ENCODE results near the gene FBXW10. TPM values are rescaled to one million over a fixed set of nuclear protein-coding genes. Genes with fewer than 3 reads are reported as not detected.
"Not testable (repeated sequence)": the region's sequence is repeated elsewhere in the genome, so short reads cannot be mapped to it uniquely, and the experiment has no call there.

The FBXW10 gene
- total and polyA plus RNA-seq, 2 experiments from 2014 or later: 0.12 to 0.31 TPM

DNA sequence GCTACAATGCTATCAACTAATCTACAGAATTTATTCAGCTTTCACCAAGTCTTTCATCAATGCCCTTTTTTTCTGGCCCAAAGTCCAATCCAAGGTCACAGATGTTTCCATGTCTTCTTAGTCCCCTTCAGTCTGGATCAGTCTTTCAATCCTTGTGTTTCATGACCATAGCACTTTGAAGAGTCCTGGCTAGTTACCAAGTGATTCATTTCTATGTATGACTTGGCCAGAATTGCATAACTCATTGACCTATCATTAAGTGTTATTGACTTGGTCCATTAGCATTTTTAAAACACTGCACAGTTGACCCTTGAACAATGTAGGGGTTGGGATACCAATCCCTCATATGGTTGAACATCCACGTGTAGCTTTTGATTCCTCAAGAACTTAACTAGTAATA, 11.4 kb upstream of the FBXW10 start:
- H3K27ac ChIP-seq; H3K4me3 ChIP-seq; H3K36me3 ChIP-seq; DNase-seq (ENCODE audit: low read depth in 1 of 2, low spot score in 1 of 2); H3K27me3 ChIP-seq; H3K9me3 ChIP-seq (ENCODE audit: low read depth); H3K4me1 ChIP-seq (ENCODE audit: low read depth): not testable (repeated sequence)

- not testable (repeated sequence) for H3K27ac ChIP-seq; H3K4me1 ChIP-seq (ENCODE audit: low read depth); H3K27me3 ChIP-seq; H3K9me3 ChIP-seq (ENCODE audit: low read depth); H3K36me3 ChIP-seq; H3K4me3 ChIP-seq
- DNase-seq (ENCODE audit: low read depth in 1 of 2, low spot score in 1 of 2): peak in 1 of 2 donors; percentile 26
These were observed 10.5 kb upstream of the FBXW10 start for GRCh38 chr17:18733350-18733749.

- not testable (repeated sequence) for H3K27me3 ChIP-seq
These were observed 4.0 kb upstream of the FBXW10 start for GRCh38 chr17:18739616-18740391.

DNA sequence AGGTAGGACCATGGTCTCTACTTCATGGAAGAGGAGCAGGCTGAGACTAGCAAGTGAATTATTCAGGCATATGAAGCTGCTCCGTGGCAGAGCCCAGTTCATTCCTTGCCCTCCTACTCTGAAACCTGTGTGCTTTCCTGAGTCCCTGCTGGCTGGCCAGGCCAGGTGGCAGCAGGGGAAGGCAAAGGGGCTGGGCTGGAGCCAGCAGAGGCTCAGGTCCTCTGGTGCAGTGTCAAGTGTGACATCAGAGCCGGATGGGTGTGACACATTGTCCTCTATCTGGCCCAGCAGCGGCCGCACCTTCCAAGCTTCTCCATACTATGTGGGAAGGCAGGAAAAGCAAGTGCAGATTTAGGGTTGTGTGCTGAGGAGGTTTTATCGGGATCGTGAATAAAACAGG, 2.6 kb upstream of the FBXW10 start:
- not testable (repeated sequence) for H3K36me3 ChIP-seq; H3K4me1 ChIP-seq (ENCODE audit: low read depth); H3K27ac ChIP-seq; DNase-seq (ENCODE audit: low read depth in 1 of 2, low spot score in 1 of 2); H3K9me3 ChIP-seq (ENCODE audit: low read depth); H3K4me3 ChIP-seq; H3K27me3 ChIP-seq

More at GRCh38 chr17:18739616-18740391, 4.0 kb upstream of the FBXW10 start:
- not testable (repeated sequence) for DNase-seq (ENCODE audit: low read depth in 1 of 2, low spot score in 1 of 2); H3K27ac ChIP-seq; H3K4me1 ChIP-seq (ENCODE audit: low read depth); H3K36me3 ChIP-seq; H3K9me3 ChIP-seq (ENCODE audit: low read depth); H3K4me3 ChIP-seq

DNA sequence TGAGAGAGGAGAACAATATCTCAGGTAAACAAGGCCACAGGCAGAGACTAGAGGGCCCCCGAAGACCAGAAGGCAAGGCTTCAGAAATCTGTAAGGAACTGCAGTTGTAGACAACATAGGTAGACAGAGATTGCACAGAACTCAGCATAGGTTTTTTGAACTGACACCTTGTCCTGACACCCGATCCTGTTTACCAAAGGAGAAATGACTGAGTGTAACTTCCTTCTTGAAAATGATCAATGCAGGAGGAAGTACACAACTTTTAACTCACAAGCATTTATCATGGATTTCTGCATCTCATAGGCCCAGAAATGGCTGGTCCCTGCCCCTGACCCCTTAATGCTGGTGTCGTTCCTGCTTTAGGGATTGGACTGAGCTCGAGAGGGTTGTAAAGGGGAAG, 872 bp downstream of the FBXW10 start:
- H3K27me3 ChIP-seq; H3K36me3 ChIP-seq; DNase-seq (ENCODE audit: low read depth in 1 of 2, low spot score in 1 of 2); H3K27ac ChIP-seq; H3K9me3 ChIP-seq (ENCODE audit: low read depth); H3K4me1 ChIP-seq (ENCODE audit: low read depth); H3K4me3 ChIP-seq: not testable (repeated sequence)

DNA sequence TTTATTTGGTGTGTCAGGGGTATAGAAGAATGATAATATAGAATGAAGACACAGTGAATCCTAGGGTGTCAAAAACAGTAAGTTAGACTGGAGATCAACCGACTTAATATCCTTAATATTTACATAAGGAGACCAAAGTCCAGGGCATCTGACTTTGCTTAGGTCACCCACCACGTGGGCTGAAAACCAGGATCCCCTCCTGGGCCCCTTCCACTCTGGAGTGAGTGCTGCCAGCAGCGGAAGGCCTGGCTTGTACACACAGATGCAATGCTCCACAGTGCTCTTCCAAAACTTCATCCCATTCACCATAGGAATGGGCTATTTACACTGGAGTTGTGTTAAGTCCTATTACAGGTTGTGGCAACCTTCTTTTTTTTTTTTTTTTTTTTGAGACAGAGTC, 2.7 kb downstream of the FBXW10 start:
- not testable (repeated sequence) for DNase-seq (ENCODE audit: low read depth in 1 of 2, low spot score in 1 of 2); H3K27ac ChIP-seq; H3K4me1 ChIP-seq (ENCODE audit: low read depth); H3K9me3 ChIP-seq (ENCODE audit: low read depth); H3K36me3 ChIP-seq; H3K4me3 ChIP-seq; H3K27me3 ChIP-seq

DNA sequence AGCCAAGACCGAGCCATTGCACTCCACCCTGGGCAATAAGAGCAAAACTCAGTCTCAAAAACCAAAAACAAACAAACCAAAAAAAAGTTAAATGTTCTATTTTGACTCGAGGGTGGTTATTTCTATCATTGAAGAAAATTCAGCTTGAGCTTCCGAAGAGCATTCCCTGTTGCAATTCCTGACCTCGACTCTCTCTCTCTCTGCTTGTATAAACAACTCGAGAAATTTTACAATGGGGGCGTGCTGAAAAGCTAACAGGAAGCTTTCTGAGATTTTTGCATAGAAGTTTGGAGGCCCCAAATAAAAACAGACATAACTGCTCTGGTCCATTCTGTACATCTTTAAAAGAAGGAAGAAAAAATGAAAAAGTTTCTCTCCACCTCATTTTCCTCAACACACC, 3.6 kb downstream of the FBXW10 start:
- DNase-seq (ENCODE audit: low read depth in 1 of 2, low spot score in 1 of 2); H3K9me3 ChIP-seq (ENCODE audit: low read depth); H3K4me1 ChIP-seq (ENCODE audit: low read depth); H3K36me3 ChIP-seq; H3K4me3 ChIP-seq; H3K27ac ChIP-seq; H3K27me3 ChIP-seq: not testable (repeated sequence)

DNA sequence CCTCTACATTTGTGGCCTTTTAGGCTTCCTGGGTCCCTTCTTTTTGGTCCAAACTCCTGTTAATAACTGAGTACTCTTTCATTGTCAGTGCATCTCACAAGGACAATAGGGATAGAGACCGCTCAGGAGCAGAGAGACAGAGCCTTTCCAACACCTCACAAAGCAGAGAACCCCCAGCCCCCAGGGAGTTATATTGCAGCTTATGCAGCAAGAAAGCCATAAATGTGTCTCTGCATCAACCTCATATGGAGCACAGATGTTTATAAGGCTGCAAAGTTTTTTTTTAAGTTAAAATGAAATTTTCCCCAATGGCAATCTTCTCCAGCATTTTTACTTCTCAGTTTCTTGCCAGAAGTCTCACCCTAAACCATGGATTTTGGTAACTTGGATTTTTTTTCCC, 6.4 kb downstream of the FBXW10 start:
- not testable (repeated sequence) for H3K4me3 ChIP-seq; H3K4me1 ChIP-seq (ENCODE audit: low read depth); H3K36me3 ChIP-seq; DNase-seq (ENCODE audit: low read depth in 1 of 2, low spot score in 1 of 2); H3K9me3 ChIP-seq (ENCODE audit: low read depth); H3K27me3 ChIP-seq; H3K27ac ChIP-seq

- H3K9me3 ChIP-seq (ENCODE audit: low read depth); H3K4me1 ChIP-seq (ENCODE audit: low read depth); H3K36me3 ChIP-seq; DNase-seq (ENCODE audit: low read depth in 1 of 2, low spot score in 1 of 2); H3K4me3 ChIP-seq; H3K27me3 ChIP-seq; H3K27ac ChIP-seq: not testable (repeated sequence)
These were observed 10.1 kb downstream of the FBXW10 start for GRCh38 chr17:18753829-18754409.

- not testable (repeated sequence) for H3K4me3 ChIP-seq; H3K9me3 ChIP-seq (ENCODE audit: low read depth); H3K36me3 ChIP-seq; H3K4me1 ChIP-seq (ENCODE audit: low read depth); DNase-seq (ENCODE audit: low read depth in 1 of 2, low spot score in 1 of 2); H3K27me3 ChIP-seq; H3K27ac ChIP-seq
These were observed 12.1 kb downstream of the FBXW10 start for GRCh38 chr17:18755969-18756368.

DNA sequence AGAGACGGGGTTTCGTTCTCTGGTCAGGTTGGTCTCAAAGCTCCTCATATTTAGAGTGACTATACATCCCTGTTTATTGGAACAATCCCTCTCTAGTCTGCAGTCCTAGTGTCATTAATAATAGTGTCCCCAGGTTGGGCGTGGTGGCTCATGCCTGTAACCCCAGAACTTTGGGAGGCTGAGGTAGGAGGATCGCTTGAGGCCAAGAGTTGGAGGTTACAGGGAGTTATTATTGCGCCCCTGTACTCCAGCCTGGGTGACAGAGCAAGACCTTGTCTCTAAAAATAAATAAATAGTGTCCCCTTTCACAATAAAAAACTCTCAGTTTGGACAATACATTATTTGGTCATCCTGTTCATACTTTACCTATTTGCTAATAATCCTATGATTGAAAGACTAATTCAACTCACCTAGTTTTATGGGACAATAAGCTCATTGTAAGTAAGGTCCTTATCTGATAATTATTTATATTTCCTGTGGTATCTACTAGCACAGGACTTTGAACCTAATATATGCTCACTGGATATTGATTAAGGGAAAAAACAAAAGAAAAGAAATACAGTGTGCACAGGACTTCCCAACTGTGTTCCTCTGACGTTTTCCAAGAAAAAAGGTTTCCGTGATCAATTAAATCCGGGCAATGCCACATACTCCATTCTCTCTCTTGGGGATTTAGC, 13.7 kb downstream of the FBXW10 start:
- not testable (repeated sequence) for H3K27me3 ChIP-seq; H3K4me3 ChIP-seq; H3K27ac ChIP-seq; H3K9me3 ChIP-seq (ENCODE audit: low read depth); H3K36me3 ChIP-seq; DNase-seq (ENCODE audit: low read depth in 1 of 2, low spot score in 1 of 2); H3K4me1 ChIP-seq (ENCODE audit: low read depth)

DNA sequence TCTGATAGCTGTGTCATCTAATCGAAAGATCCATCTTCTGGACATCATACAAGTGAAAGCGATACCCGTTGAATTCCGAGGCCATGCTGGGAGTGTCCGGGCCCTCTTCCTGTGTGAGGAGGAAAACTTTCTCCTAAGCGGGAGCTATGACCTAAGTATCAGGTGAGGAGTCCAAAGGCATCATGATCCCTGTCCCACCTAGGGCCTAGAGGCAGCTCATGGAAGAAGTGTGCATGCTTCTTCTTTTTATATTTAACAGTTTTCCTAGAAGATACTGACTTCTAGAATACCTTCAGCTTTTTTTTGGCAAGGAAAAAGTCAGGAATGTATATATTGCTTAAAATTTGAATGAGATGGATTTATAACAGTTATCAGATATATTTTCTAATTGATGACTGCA, 14.5 kb downstream of the FBXW10 start:
- DNase-seq (ENCODE audit: low read depth in 1 of 2, low spot score in 1 of 2); H3K4me1 ChIP-seq (ENCODE audit: low read depth); H3K27ac ChIP-seq; H3K27me3 ChIP-seq; H3K4me3 ChIP-seq; H3K9me3 ChIP-seq (ENCODE audit: low read depth); H3K36me3 ChIP-seq: not testable (repeated sequence)

DNA sequence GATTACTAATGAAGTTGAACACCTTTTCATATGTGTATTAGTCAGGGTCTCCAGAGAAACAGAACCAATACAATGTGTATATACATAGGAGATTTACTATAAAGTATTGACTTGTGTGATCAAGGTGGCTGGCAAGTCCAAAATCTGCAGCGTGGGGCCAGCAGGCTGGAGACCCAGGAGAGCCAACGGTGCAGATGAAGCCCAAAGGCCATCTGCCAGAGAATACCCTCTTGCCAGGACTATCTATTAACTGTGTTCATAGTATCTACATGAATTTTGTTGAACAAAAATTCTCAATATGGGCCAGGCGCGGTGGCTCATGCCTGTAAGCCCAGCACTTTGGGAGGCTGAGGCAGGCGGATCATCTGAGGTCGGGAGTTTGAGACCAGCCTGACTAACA, 16.4 kb downstream of the FBXW10 start:
- not testable (repeated sequence) for DNase-seq (ENCODE audit: low read depth in 1 of 2, low spot score in 1 of 2); H3K36me3 ChIP-seq; H3K4me1 ChIP-seq (ENCODE audit: low read depth); H3K27ac ChIP-seq; H3K4me3 ChIP-seq; H3K27me3 ChIP-seq; H3K9me3 ChIP-seq (ENCODE audit: low read depth)

GRCh38 chr17:18770572-18770971, 26.7 kb downstream of the FBXW10 start:
- H3K27me3 ChIP-seq; DNase-seq (ENCODE audit: low read depth in 1 of 2, low spot score in 1 of 2); H3K27ac ChIP-seq; H3K36me3 ChIP-seq; H3K9me3 ChIP-seq (ENCODE audit: low read depth); H3K4me3 ChIP-seq: not testable (repeated sequence)
- H3K4me1 ChIP-seq (ENCODE audit: low read depth): peaks cover 14% of the 10 kb centered on the region
